K562 (cell line): Measurements from ENCODE around the gene CLIP2. TPM values are rescaled to one million over a fixed set of nuclear protein-coding genes. Genes with fewer than 3 reads are reported as not detected.

ENCODE experiments used
- ARID3B ChIP-seq: fragments of 250-450 bp; sonication (Bioruptor Pico); IDR thresholded peaks from 2 replicates; pipeline ENCODE4 v1.4.0; 2020; ENCODE audit warnings: borderline replicate concordance
- E2F6 ChIP-seq, 2 experiments: IDR thresholded peaks; 2 replicates each; pipeline ENCODE4 v1.6.1; 2011; ENCODE audit warnings: borderline replicate concordance in 1 of 2, control low read depth in 1 of 2, low read depth in 1 of 2, low read length in 1 of 2, mild to moderate bottlenecking in 1 of 2, mixed read lengths in 1 of 2, moderate library complexity in 1 of 2; ENCODE audit not compliant: insufficient read depth in 1 of 2, insufficient read length in 1 of 2, poor library complexity in 1 of 2, severe bottlenecking in 1 of 2; ENCODE audit errors: extremely low read depth in 1 of 2
- EZH2 ChIP-seq: IDR thresholded peaks from 2 replicates; pipeline ENCODE4 v1.6.1; 2012; ENCODE audit warnings: low read depth, mild to moderate bottlenecking, inconsistent platforms, low read length, borderline replicate concordance
- FOXA1 ChIP-seq: fragments of 450-650 bp; IDR thresholded peaks from 2 replicates; pipeline ENCODE4 v1.6.1; 2016; ENCODE audit warnings: mild to moderate bottlenecking, borderline replicate concordance
- HMGN3 ChIP-seq: IDR thresholded peaks from 2 replicates; pipeline ENCODE4 v1.6.1; 2011; ENCODE audit warnings: borderline replicate concordance, low read depth, mild to moderate bottlenecking, mixed read lengths, low read length; ENCODE audit not compliant: insufficient read length; ENCODE audit errors: extremely low read depth
- NCOA4 ChIP-seq: fragments of 450-650 bp; IDR thresholded peaks from 2 replicates; pipeline ENCODE4 v1.6.1; 2018; ENCODE audit warnings: mild to moderate bottlenecking; ENCODE audit not compliant: partially characterized antibody
- PHF21A ChIP-seq: fragments of 450-650 bp; IDR thresholded peaks from 2 replicates; pipeline ENCODE4 v1.6.1; 2017; ENCODE audit warnings: low read depth, borderline replicate concordance
- RERE ChIP-seq: sonication (generic); formaldehyde crosslinking; IDR thresholded peaks from 2 replicates; pipeline ENCODE4 v1.8.0; 2023; ENCODE audit warnings: missing genetic modification reagents, mild to moderate bottlenecking, borderline replicate concordance
- RNF219 ChIP-seq: fragments of 250-450 bp; sonication (Bioruptor Pico); IDR thresholded peaks from 2 replicates; pipeline ENCODE4 v1.5.0; 2022; ENCODE audit warnings: mild to moderate bottlenecking
- SOX6 ChIP-seq: fragments of 450-650 bp; IDR thresholded peaks from 2 replicates; pipeline ENCODE4 v1.6.1; 2014; ENCODE audit warnings: mild to moderate bottlenecking
- ZNF143 ChIP-seq: sonication (generic); formaldehyde crosslinking; IDR thresholded peaks from 2 replicates; pipeline ENCODE4 v1.9.0; 2022; ENCODE audit warnings: mild to moderate bottlenecking, missing genetic modification reagents
- polyA plus RNA-seq, 8 experiments: library from polyadenylated mRNA; depleted of rRNA in 4 of 8; stranded (reverse) in 5 of 8; unstranded in 3 of 8; fragments of >200 nt; fragmentation: Nextera tagmentation in 2 of 8; fragmentation: Illumina TruSeq in 1 of 8; extraction: Ambion mirVana in 2 of 8; extraction: Trizol in 1 of 8; gene quantifications; 2 replicates each; pipeline versions ENCODE4 v1.2.1 to v1.2.3, GENCODE V29; 2011 to 2014; ENCODE audit warnings: inconsistent platforms in 1 of 8, missing spikeins in 1 of 8
- total RNA-seq, 7 experiments: library from RNA; depleted of rRNA in 6 of 7; stranded (reverse); fragments of >200 nt in 6 of 7; fragmentation: Illumina TruSeq in 2 of 7; extraction: Trizol in 2 of 7; gene quantifications; 2 replicates each; pipeline versions ENCODE4 v1.2.1 to v1.2.3, GENCODE V29; 2011 to 2021; ENCODE audit warnings: low replicate concordance in 1 of 7

The CLIP2 gene
- total and polyA plus RNA-seq, 9 of the 15 experiments (the other 6 are each of a cell fraction or from before 2014, with no cell fraction given): 0.07 to 5.4 (median 2.1) TPM

DNA sequence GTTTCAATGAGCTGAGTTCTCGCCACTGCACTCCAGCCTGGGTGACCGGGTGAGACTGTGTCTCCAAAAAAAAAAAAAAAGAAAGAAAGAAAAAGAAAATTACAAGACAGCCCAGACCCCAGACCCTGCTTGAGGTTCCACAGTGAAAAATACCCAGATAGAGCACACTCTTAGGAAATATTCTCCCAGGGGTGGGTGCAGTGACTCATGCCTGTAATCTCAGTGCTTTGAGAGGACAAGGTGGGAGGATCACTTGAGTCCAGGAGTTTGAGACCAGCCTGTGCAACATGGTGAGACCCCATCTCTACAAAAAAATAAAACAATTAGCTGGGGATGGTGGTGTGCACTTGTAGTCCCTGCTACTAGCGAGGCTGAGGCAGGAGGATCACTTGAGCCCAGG is 123.4 kb downstream of the CLIP2 start (continued):
- TF ChIP-seq EZH2 (no peak), PHF21A (0 out of 2 replicates have a peak, but pooled peaks have one; percentile 36), ZNF143 (CRISPR knock-in tag) (no peak), FOXA1 (no peak), E2F6 (IDR thresholded peaks at IDR 0.05; ENCODE audit: borderline replicate concordance in 1 of 2, extremely low read depth in 1 of 2, insufficient read depth in 1 of 2, insufficient read length in 1 of 2, low read depth in 1 of 2, low read length in 1 of 2, poor library complexity in 1 of 2, severe bottlenecking in 1 of 2) (no peak), HMGN3 (no peak), RERE (CRISPR knock-in tag) (no peak), RNF219 (no peak), SOX6 (no peak), ARID3B (no peak), NCOA4 (no peak)
